Thyroid gland (tissue), 4 donors: ENCODE results near the gene DIP2C. TPM values are rescaled to one million over a fixed set of nuclear protein-coding genes. Genes with fewer than 3 reads are reported as not detected.

Experiments
- DNase-seq, 2 donors: peaks; one replicate each; pipeline ENCODE4 v3.0.0-alpha.2; 2019
- H3K27ac ChIP-seq, 3 donors: fragments of 200-600 bp; sonication (generic); 1 replicate in 2 of 3; 2 replicates in 1 of 3; pipeline ENCODE4 v1.5.1; 2016 to 2019; ENCODE audit warnings: mild to moderate bottlenecking in 1 of 3, moderate library complexity in 1 of 3
- H3K27me3 ChIP-seq: fragments of 200-600 bp; sonication (generic); one replicate; pipeline ENCODE4 v1.5.1; 2019
- H3K36me3 ChIP-seq, 2 donors: fragments of 200-600 bp; sonication (generic); one replicate each; pipeline ENCODE4 v1.5.1; 2016 to 2019
- H3K4me1 ChIP-seq, 2 donors: fragments of 200-600 bp; sonication (generic); one replicate each; pipeline ENCODE4 v1.5.1; 2017 to 2019
- H3K4me3 ChIP-seq, 3 donors: fragments of 200-600 bp; sonication (generic); replicated peaks in 1 of 3; 1 replicate in 2 of 3; 2 replicates in 1 of 3; pipeline ENCODE4 v1.5.1; 2016; ENCODE audit warnings: mild to moderate bottlenecking in 1 of 3
- H3K9me3 ChIP-seq: fragments of 200-600 bp; sonication (generic); one replicate; pipeline ENCODE4 v1.5.1; 2017
- POLR2A ChIP-seq, 2 donors: fragments of 450-650 bp; IDR thresholded peaks; one replicate each; pipeline ENCODE4 v1.6.1; 2017; ENCODE audit warnings: antibody characterized with exemption in 2 of 2, mild to moderate bottlenecking in 2 of 2, moderate library complexity in 1 of 2
- WGBS, 2 donors: methylation state at CpG; one replicate each; pipeline ENCODE4 v1.1.5; 2017; 5-methylcytosine and 5-hydroxymethylcytosine counted together
- intact Hi-C: fragments of 100-400 bp; cut with DNase I; formaldehyde crosslinking; loops from one replicate; pipeline ENCODE4 v1.15.1; 2023
- total RNA-seq, 4 donors: library from RNA; depleted of rRNA; stranded (reverse); fragments of >200 nt; gene quantifications; one replicate each; pipeline ENCODE4 v1.2.3, GENCODE V29; 2016
- TF ChIP-seq, protein P1 (sequence below), 6 experiments: fragments of 200-600 bp in 3 of 6; fragments of 450-650 bp in 3 of 6; sonication (generic) in 3 of 6; IDR thresholded peaks; one replicate each; pipeline ENCODE4 v1.5.1; 2016 to 2019; ENCODE audit warnings: antibody characterized with exemption in 6 of 6, mild to moderate bottlenecking in 2 of 6, inconsistent platforms in 1 of 6, moderate library complexity in 1 of 6

The DIP2C gene
- total RNA-seq, 4 donors from 2014 or later: 11.4 to 14.6 (median 12.3) TPM

DNA sequence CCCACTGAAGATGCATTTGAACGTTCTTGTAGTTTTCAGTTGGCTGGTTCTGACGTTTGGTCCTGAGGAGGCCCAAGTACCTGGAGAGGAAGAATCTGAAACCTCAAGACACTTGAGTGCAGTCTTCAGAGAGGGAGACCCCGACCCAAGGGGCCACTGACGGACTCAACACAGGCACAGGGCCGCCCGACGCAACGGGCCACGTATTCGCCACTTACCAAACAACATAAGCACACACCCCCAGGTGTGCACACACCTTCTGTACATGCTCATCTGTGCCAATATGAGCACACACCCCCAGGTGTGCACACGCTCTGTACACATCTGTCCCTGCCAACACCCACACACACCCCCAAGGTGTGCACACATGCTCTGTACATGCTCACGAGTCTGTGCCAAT lies 68.5 kb downstream of the DIP2C start:
- H3K4me1 ChIP-seq: peaks cover 28 to 29% of the 10 kb centered on the region in 2 donors
- 72 to 74% methylated on average over 12 of the region's 12 CpGs for WGBS, 2 donors
- H3K36me3 ChIP-seq: no peaks in the 10 kb centered on the region
- DNase-seq: no peak
- no peak overlapping the region for H3K4me3 ChIP-seq
- no peaks in the 10 kb centered on the region for H3K27me3 ChIP-seq
- TF ChIP-seq, protein P1, sequence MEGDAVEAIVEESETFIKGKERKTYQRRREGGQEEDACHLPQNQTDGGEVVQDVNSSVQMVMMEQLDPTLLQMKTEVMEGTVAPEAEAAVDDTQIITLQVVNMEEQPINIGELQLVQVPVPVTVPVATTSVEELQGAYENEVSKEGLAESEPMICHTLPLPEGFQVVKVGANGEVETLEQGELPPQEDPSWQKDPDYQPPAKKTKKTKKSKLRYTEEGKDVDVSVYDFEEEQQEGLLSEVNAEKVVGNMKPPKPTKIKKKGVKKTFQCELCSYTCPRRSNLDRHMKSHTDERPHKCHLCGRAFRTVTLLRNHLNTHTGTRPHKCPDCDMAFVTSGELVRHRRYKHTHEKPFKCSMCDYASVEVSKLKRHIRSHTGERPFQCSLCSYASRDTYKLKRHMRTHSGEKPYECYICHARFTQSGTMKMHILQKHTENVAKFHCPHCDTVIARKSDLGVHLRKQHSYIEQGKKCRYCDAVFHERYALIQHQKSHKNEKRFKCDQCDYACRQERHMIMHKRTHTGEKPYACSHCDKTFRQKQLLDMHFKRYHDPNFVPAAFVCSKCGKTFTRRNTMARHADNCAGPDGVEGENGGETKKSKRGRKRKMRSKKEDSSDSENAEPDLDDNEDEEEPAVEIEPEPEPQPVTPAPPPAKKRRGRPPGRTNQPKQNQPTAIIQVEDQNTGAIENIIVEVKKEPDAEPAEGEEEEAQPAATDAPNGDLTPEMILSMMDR (IDR thresholded peaks at IDR 0.05): no peak
- TF ChIP-seq POLR2A (IDR thresholded peaks at IDR 0.05): no peak
- intact Hi-C loops: no loop called here
- no peak overlapping the region for H3K27ac ChIP-seq
- H3K9me3 ChIP-seq: no peaks in the 10 kb centered on the region

DNA sequence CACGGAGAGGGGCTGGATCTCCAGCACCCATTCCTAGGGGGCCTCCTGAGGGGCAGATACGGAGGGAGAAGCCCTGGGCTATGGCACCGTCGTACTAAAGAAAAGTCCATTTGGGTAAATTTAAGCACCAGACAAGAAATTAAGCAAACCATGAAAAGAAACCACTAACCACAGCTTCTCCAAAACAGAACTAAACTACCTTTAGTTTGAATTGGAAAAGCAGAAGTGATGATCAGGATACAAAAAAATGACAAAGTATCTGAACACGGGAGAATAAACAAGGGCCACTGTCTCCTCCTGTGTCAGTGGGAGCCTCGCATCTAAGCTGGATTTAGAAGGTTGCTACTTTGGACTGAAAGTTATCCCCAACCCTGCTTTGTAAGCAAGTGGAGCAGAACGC lies 69.1 kb downstream of the DIP2C start:
- intact Hi-C loops: no loop called here
- DNase-seq: no peak
- H3K36me3 ChIP-seq: no peaks in the 10 kb centered on the region
- H3K4me1 ChIP-seq: peaks cover 31% of the 10 kb centered on the region in 2 donors
- H3K27ac ChIP-seq: no peak overlapping the region
- H3K27me3 ChIP-seq: no peaks in the 10 kb centered on the region
- H3K4me3 ChIP-seq: no peak overlapping the region
- H3K9me3 ChIP-seq: no peaks in the 10 kb centered on the region
- 82 to 86% methylated on average over 7 of the region's 7 CpGs for WGBS, 2 donors
- TF ChIP-seq, protein P1 (IDR thresholded peaks at IDR 0.05): no peak
- no peak for TF ChIP-seq POLR2A (IDR thresholded peaks at IDR 0.05)

DNA sequence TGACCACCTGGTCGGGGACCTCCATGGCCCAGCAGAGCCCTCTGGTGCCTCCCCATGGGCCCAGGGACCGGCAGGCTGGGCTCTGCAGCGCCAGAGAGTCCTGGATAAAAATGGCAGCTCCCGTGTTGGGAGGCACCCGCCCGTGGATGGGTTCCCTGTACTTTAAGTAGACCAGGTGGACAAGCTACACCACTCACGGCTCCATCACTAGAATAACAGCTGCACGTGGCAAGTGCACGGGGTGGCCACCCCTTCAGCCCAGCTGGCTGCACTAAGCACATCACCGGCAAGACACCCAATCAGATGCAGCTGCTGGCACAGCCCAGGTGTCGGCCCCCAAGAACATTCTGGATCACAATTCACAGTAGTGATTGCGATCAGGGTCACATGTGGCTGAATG lies 69.8 kb downstream of the DIP2C start:
- WGBS, 2 donors: 90 to 93% methylated on average over 6 to 9 of the region's 12 CpGs
- TF ChIP-seq POLR2A (IDR thresholded peaks at IDR 0.05): no peak
- TF ChIP-seq, protein P1 (IDR thresholded peaks at IDR 0.05): no peak
- Histone ChIP-seq H3K27ac (no peak overlapping the region), H3K4me1 (peaks cover 31% of the 10 kb centered on the region in 2 donors), H3K4me3 (no peak overlapping the region), H3K9me3 (no peaks in the 10 kb centered on the region), H3K27me3 (no peaks in the 10 kb centered on the region), H3K36me3 (no peaks in the 10 kb centered on the region)
- intact Hi-C loops: no loop called here
- no peak for DNase-seq

DNA sequence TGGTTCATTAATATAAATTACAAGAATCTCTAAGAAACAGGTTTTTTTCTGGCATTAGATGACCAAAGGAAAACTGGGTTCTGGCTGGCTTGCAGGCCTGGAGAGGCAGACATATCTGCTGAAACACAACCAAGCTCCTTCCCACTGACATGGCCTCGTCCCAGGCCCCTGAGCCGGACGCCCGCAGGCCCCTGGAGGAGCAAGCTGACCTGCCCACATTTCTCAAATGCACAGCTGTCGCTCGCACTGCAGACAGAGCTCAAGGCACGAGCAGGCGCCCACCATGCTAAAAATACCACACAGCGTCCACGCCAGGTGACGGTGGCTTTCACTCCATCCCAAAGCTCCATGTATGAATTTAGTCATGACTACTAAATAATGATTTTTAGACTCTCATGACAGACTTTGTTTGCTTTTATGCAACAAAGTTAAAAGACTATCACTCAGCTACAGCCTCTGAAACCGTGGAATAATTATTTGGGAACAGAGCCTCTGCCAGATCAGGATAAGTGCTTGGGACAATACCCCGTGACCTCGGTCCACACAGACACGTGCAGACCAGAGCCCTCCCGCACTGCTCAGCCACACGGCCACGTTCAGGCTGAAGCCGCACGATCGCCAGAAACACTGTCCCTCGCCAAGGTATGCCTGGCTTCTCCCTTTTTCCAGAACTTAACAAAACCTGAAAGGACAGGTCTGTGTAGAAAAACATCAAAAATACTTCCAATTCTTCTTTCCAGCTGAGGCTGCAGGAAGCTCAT lies 71.1 kb downstream of the DIP2C start:
- Histone ChIP-seq H3K4me1 (peaks cover 32 to 36% of the 10 kb centered on the region in 2 donors), H3K27ac (no peak overlapping the region), H3K4me3 (no peak overlapping the region), H3K36me3 (no peaks in the 10 kb centered on the region), H3K9me3 (no peaks in the 10 kb centered on the region), H3K27me3 (no peaks in the 10 kb centered on the region)
- WGBS, 2 donors: 83 to 89% methylated on average over 22 of the region's 22 CpGs
- intact Hi-C loops: no loop called here
- no peak for DNase-seq
- no peak for TF ChIP-seq POLR2A (IDR thresholded peaks at IDR 0.05)
- TF ChIP-seq, protein P1 (IDR thresholded peaks at IDR 0.05): no peak

DNA sequence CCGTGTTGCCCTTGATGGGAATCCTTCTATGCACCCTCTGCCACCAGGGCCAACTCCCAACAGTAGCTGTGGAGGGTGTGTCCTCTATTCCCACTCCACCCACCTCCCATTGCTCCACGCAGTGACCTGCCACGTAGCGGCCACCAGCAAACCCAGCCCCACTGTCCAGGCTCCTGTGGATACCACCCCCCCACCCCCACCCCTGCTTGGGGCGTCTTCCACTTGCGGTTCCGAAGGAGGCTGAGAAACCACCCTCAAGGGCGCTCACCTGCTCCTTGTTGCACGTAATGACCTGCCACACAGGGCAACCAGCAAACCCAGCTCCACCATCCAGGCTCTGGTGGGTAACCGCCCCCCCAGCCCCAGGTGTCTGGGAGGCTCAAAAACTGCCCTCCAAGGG lies 72.0 kb downstream of the DIP2C start:
- H3K27ac ChIP-seq: no peak overlapping the region
- H3K27me3 ChIP-seq: no peaks in the 10 kb centered on the region
- DNase-seq: no peak
- H3K36me3 ChIP-seq: no peaks in the 10 kb centered on the region
- TF ChIP-seq POLR2A (IDR thresholded peaks at IDR 0.05): no peak
- TF ChIP-seq, protein P1 (IDR thresholded peaks at IDR 0.05): no peak
- H3K4me1 ChIP-seq: peaks cover 42 to 43% of the 10 kb centered on the region in 2 donors
- WGBS, 2 donors: 74 to 87% methylated on average over 3 to 9 of the region's 10 CpGs
- intact Hi-C loops: no loop called here
- H3K9me3 ChIP-seq: no peaks in the 10 kb centered on the region
- H3K4me3 ChIP-seq: no peak overlapping the region
